GM19397 (cell line): ENCODE results near the gene CCDC188.

ENCODE experiments used
- ATAC-seq: cut with Tn5 transposase; IDR thresholded peaks from one replicate; pipeline ENCODE4 v1.9.1; 2021; ENCODE audit warnings: mild to moderate bottlenecking, moderate library complexity; ENCODE audit not compliant: unreplicated experiment

The CCDC188 gene

DNA sequence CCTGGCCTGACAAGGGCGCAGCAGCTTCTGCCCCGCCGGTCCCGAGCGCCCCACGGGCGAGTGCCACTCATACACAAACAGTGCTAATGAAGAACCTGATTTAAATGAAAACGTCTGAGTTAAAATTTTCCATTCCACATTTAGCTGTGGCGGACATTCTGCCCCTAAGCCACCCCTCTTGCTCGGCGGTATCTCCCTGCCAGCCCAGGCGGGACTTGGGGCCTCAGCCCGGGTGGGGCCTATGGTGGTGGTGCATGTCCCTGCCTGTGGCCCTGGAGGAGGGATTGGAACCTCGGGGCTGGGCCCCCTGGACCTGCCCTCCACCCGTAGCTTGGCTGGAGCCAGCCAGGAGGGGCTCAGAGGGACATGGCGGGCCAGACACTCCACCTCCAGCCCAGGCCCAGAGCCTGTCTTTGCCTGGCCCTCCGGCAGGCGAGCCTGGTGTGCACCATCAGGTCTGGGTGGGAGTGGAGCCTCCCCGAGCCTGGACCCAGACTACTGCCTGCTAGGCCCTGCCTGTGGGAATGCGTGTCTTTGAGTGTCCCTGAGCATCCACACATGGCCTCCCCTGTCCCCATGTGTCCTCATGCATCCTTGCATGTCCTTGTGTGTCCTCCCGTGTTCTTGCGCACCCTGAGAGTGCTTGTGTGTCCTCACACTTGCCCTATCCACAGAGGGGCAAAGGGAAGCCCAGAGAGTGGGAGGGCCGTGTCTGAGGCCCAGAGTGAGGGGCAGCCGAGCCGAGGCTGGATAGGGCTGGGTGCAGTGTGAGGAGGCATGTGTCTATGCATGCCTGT, 14.9 kb downstream of the CCDC188 start:
- ATAC-seq = no peak

DNA sequence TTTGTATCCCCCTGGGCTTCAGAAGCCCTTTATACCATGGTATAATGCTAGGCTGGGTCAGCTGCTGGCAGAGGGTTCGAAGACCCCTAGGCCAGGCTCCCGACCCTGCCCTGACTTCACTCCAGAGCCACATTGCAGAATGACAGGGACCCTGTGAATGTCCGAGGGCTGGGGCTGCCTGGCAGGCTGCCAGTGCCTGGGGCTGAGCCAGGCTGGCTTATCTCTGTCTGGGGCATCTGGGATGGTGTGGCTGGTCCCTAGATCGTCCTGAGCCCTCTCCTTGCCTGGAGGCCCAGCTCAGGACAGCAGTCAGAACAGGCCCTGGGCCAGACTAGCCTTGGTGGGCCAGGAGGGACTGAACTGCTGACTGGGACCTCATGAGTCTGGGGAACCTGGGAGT, 15.6 kb downstream of the CCDC188 start:
- no peak for ATAC-seq

DNA sequence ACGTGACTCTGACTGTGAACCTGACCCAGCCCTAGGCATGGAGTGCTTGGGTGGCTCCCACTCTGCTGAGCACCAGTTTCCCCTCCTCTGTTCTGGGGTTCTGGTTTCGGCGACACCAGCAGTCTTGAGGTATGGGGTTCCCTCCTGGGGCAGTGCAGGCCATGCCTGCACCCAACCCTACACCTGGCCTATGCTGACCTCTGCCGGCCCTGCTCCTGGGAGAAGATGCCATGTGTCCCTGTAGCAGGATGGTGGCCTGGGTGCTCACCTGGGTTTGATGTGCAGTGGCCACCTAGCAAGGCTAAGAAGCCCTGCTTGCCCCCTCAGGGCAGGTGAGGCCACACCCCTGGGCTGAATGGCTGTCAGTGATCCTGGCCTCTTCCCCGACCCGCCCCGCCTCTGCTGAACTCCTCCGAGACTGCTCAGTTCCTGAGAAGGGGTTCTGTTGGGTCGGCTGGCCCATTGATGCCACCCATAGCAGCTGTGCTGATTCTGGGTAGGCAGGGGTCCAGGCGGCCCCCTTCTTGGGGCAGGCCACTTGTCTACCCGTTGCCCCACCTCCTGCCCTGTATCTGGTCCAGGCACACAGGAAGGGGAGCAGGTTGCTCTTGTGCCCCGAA, 16.8 kb downstream of the CCDC188 start:
- no peak for ATAC-seq

DNA sequence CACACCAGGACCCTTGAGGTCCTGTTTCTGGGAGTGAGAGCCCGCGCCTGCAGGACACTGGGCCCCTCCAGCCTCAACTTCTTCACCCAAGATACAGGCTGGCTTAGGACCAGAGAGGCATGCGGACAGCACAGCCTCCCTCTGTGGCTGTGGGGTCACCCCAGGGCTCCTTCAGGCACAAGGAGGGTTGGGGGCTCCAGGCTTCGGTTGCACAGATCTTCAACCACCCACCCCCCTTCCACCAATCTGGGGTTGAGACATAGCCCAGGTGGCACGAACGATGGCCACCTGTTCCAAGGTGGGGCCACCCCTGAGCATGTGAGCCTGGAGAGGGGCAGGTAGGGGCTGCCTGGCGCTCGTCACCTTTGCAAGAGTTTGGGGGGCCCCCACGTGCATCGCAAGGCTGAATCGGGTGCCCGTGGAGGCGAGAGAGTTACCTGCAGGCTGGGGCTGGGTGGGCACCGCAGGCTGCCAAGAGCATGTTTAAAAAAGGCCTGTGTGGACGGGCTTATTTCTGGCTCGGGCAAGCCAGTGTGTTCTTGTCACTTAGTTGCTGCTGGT, 18.1 kb downstream of the CCDC188 start:
- ATAC-seq = no peak

DNA sequence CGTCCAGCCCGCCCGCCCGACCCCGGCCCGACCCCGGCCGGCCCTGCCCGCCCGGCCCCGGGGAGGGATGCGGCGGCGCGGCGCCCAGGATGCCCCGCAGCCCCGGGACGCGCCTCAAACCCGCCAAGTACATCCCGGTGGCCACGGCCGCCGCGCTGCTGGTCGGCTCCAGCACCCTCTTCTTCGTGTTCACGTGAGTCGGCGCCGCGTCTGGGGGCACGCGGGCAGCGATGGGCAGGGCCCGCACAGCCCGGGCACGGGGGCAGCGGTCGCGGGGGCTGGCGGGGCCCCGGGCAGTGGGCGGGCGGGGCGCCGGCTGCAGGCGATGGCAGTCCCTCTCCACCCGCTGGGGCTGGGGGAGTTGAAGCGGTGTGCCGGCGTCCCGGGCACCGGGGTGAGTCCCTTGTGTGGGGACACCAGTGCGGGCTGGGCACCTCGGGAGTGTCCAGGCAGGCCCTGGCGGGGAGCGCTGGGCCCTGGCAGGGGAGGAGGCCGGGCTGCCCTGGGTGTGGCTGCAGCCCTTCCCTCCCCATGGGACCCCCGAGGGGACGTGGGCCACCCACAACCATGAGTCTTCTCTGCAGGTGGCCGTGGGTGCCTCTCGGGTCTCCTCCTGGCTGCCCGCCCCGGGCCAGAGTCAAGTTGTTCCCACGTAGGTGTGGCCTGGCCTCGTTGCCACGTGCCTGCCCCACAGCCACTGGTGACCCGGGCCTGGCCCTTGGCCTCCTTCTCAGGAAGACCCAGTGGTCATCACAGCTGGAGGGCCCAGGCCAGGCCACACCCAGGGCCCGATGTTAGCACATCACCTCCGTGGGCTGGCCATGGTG, 18.8 kb downstream of the CCDC188 start:
- ATAC-seq = peak; percentile 10

DNA sequence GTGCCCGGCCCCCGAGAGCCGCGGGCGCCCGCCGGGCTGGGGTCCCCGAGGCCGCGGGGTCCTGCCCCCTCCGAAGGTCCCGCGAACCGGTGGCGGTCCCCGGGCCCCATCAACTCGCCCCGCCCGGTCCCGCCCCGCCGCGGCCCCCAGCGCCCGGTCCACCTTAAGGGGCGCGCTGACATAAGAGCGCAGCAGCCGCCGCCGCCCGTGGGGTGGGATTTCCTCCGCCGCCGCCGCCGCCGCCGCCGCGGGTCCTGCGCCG, 19.3 kb downstream of the CCDC188 start, which contains the start of gene ZDHHC8:
TSS of gene ZDHHC8 (plus strand) at position 208 of the 262 bp plus-strand sequence. CDS start 144 bp downstream, outside the sequence.
- ATAC-seq = peak; percentile 56

DNA sequence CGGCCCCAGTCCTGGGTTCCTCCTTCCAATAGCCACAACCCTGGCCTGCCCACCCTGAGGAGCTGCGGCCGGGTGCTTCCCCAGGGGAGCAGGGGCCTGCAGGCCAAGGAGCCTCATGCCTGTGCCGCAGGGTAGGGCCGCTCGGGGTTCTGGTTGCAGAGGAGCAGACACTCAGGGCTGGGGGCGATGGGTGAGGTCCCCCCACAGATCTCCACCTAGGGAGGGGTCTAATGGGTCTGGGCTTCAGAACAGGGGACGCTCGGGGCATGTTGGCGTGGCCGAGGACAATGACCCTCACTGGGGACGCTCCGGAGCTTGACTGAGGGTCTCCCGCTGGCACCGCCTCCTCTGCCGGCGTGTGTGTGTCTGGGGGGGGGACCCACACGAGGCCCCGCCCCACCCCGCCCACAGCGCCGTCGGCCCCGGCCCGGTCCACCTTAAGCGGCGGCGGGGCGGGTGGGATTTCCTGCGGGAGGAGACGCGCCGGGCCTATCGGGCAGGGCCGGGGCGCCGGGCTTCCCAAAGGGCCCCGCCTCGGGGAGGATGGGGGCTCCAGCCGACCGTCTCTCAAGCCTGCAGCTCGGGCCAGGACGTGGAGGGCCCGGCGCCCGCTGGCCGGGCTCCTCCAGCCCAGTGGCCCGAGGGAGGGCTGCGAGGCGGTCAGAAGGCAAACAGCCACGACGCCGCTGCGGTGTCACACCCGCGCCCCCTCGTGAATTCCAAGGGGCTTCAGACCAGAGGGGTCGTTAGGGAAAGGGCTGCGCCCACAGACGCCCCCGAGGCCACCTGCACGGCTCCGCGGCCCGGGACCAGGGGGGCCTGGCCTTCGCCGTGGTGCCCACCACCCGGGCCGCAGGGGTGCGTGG, 19.9 kb downstream of the CCDC188 start:
- ATAC-seq = peak; percentile 60

DNA sequence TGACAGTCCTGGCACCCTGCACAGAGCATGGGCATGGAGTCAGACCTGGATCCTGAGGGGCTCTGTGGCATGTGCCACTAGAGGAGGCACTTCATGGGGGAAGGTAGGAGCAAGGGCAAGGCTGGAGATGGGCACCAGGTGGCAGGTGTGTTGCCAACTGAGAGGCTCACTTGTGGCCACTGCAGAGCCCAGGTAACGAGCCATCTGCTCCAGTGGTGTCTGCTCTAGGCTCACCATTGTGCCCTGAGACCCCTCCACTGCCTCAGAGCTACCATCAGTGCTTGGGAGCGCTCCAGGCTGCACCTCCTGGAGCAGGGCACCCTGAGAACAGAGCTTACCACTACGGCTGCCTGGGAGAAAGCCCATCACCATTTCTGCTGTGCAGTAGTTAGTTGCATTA, 20.5 kb downstream of the CCDC188 start:
- no peak for ATAC-seq

DNA sequence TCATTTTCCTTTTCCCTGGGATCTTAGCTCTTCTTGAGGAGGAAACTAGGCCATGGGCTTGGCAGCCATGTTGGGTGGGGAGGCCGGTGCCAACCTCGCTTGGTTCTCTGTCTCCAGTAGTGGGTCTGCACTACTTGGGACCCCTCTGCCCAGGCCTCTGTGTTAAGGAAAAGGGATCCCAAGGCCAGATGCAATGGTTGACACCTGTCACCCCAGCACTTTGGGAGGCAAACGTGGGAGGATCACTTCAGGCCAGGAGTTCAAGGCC, 21.2 kb downstream of the CCDC188 start:
- no peak for ATAC-seq

DNA sequence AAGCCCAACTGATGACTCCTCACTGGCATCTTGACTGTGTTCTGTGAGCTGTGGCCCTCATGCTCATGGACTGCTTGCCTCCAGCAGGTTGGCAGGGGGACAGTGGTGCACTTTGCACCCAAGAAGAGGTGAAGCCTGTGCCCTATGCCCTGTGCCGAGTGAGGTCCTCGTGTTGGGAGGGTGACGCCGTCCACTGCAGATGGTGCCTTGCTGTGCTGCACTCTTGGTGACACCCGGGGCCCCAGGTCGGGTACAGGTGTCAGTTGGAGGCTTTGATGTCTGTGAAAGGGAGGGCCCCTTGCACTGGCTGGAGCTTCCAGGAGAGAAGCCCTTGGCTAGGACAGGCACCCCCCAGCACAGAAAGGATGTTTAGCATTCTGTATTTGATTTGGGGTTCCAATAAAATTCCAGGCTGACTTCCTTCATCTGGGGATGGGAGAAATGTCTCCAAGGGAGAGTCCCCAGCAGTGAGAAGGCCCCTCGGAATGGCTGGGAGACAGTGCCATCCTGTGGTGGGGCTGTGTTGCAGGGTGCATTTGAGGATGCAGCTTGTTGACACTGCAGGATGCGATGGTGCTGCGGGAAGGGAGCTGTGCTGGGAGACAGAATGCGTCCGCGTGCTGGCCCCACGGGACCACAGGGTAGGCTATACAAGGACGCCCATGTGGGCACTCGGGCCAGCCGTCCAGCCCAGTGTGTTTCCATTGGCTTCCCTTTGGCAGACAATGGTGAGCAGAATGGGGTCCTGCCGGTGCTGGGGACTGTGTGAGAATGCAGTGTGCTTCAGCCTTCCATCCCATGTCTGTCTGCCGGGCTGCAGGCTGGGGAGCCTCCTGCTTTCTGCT, 21.7 kb downstream of the CCDC188 start:
- ATAC-seq = no peak

DNA sequence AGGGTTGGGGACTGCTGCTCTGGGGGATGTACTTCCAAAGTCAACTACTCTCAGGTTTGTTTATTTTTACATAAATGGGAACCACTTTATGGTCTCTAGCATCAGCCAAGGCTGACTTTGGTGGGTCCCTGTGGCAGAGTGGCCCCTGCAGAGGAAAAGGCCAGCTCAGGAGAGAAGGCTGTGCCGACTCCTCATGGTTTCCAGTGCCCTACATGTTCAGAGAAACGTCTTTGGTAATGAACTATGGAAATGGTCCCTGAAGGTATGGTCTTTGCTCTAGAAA, 22.3 kb downstream of the CCDC188 start:
- no peak for ATAC-seq

DNA sequence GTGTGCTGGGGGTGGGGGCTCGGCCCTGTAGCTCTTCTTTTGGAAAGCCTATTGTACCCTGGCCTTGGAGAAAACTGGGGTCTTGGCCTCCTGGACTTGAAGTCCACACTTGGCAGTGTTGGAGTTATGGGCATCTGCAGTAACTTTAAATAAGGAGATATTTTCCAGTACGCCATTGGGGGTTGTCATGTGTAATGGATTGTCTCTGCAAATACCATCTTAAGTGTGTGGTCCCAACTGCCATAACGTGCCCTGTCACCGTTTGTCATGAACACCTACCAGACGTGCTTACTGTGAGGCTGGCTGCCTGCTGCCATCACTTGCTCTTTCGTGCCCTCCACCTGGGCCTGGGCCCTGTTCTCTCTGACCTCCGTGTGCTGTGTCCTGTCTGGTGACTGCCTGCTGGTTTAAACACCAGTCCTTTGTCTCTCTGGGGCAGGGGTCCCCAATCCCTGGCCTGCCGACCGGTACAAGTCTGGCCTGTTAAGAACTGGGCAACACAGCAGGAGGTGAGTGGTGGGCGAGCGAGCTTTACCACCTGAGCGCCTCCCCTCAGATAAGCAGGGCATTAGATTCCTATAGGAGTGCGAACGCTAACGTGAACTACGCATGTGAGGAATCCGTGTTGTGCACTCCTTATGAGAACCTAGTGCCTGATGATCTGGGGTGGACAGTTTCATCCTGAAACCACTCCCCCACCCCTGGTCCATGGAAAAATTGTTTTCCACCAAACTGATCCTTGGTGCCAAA, 22.8 kb downstream of the CCDC188 start:
- ATAC-seq = no peak

DNA sequence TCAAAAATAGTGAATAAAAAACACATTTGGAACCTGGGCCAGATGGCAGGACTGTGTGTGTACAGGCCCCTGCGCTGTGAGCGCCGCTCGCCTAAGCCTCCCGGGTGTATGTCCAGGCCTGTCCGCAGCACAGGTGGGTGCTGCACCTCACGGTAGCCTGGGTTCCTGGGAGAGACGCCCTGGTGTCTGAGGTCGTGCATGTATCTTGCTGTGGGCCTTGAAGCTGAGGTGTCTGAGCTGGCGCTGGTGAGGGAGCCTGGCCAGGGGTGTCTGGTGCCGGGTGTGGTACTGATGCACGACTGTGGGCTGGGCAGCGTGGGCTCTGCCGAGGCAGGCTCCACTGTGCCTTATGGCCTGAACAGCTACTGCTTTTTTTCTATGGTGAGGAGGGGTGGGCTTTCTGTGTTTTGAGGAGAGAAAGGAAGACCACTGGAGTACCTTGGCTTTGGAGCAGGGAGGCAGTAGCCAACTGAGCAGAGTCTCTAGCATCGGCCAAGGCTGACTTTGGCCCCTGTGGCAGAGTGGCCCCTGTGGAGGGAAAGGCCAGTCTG, 23.5 kb downstream of the CCDC188 start:
- no peak for ATAC-seq

DNA sequence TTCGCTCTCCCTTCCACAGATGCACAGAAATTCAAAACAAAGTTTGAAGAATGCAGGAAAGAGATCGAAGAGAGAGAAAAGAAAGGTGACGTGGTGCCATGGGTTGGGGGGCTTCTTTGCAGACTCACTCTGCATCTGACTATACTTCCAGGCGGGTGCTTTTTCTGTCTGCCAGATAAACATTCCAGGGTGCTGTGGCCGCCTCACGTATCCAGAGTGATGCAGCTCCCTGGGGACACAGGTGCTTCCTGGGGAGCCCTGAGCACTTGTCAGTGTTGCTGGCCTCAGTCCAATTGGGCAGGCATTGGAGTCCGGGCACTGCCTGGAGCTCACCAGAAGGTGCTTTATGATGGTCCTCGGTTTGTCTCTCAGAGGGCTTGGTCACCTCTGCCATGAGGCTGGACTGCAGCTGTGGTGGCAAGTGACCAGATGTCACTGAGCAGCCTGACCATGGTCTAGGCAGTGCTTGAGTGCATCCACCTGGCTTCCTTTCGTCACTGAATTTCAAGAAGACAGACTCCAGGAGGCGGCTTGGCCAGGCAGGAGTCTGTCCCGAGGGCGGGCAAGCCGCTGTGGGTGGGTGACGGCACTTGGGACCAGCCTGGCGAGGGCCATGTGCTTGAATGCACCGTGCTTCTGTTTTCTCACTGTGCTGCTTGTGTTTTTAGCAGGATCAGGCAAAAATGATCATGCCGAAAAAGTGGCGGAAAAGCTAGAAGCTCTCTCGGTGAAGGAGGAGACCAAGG, 24.4 kb downstream of the CCDC188 start:
- ATAC-seq = no peak

DNA sequence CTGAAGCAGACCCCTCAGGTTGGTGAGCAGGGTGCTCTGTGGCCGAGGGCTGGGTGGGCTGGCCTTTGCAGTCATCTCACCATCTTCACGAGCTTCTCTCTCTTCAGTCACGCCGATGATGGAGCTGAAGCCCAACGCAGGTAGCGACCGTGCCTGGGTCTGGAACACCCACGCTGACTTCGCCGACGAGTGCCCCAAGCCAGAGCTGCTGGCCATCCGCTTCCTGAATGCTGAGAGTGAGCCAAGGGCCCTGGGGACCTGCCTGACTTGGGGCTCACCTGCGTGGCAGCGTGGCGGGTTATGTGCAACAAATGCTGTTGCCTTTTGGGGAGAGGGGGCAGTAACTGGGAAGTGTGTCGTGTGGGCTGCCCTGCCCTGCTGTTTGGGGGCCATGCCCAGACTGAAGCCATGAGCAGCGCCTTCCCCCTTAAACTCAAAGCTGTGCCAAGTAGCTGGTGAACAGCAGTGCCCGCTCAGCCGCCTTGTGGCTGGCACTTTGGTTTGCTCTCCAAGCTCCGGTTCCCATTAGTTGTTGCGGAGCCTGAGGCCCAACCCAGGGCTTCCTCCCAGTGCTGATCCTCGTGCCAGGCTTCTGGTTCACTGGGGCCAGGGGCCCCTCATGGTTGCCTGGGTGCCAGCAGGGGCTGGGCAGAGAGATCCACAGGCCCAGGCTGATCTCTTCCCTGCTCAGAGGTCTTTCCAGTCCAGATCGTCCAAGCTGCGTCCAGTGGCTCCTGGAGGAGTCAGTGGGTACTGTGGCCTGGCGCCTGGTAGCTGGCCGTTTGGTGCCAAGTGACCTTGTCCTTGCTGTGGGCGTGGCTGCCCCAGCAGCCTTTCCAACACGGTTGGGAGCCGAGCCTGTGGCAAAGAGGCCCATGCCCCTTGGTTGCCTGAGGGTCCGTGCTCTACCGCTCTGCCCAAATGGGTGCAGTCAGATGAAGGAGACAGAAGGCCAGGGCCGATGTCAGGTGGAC, 25.4 kb downstream of the CCDC188 start:
- ATAC-seq = no peak

DNA sequence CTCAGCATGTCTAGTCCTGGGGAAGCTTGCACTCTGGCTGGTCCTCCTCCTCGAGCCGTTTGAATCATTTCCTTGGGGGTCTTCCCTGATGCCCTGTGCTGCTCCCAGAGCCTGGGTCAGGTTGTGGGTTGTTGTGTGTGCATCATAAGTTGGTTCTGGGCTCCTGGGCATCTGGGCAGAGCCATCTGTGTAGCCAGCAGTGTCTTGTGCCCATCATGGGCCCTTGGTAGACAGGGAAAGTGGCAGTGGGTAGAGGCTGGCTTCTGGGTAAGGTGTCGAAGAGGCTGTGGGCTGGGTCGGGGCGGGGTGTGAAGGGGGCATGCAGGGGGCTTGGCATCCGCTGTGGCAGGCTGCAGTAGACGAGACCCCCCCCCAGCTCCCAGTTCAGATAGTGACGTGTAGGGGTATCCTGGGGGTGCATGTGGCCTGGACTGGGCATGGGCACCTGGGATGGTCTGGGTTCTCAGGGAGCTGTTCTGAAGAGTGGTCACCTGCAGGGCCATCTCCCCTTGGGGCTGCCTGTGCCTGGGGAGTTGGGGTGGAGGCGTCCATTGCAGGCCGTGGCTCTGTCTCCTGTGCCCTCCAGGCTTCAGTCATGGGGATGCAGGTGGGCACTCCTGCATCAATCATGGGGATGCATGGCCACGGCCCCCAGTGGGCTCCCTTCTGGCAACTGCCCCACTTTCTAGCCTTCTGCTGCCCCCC, 26.6 kb downstream of the CCDC188 start:
- ATAC-seq = no peak
